SK-N-MC (cell line): ENCODE data around the gene ANGPTL2.

Experiments
- EZH2 ChIP-seq: fragments of 200-600 bp; sonication (generic); IDR thresholded peaks from one replicate; pipeline ENCODE4 v1.6.1; 2017; ENCODE audit warnings: antibody characterized with exemption
- FOXP2 ChIP-seq: optimal IDR thresholded peaks from 2 replicates; pipeline ENCODE3; 2011; ENCODE audit warnings: mild to moderate bottlenecking, moderate library complexity; ENCODE audit not compliant: insufficient read depth; ENCODE audit errors: extremely low read length, control extremely low read depth
- POLR2AphosphoS5 ChIP-seq: IDR thresholded peaks from 2 replicates; pipeline ENCODE4 v1.6.1; 2012; ENCODE audit warnings: mild to moderate bottlenecking, low read depth, low read length, borderline replicate concordance

DNA sequence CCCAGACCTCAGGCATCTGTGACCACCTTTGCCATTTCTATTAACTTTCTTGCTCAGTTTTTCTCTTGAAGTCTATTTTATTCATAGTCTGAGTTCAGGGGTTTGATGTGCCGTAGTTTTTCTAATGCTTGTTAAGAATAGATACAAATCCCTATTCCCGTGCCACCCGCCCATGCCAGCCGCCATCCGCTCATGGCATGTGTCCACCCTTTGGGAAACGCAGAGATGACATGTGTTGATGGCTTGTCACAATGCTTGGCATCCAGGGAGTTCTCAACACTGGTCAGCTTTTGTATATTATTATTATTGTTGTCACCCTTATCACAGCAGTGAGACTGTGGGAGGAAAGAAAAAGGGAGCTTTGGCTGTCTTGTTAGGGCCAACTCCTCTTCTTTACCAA, 17.3 kb upstream of the ANGPTL2 start:
- TF ChIP-seq POLR2AphosphoS5 (no peak), EZH2 (no peak), FOXP2 (no peak)
